ENCODE data around the gene PPM1H.
A peak's percentile ranks its signal among the peaks of the same experiment; 100 is the strongest.

The PPM1H gene

GRCh38 chr12:62629413-62629812 is 305.5 kb downstream of the PPM1H start:
- Mint-ChIP-seq H3K36me3 (no peaks in the 10 kb centered on the region), H3K9me3 (no peaks in the 10 kb centered on the region), H3K4me3 (no peak overlapping the region), H3K27ac (no peak overlapping the region), H3K27me3 (peaks cover 73% of the 10 kb centered on the region), H3K4me1 (peaks cover 10% of the 10 kb centered on the region)
- CTCF ChIA-PET = no interaction called here
- no peak for DNase-seq

GRCh38 chr12:62627181-62627580 is 307.8 kb downstream of the PPM1H start:
- H3K4me1 Mint-ChIP-seq = peaks cover 3% of the 10 kb centered on the region
- no peaks in the 10 kb centered on the region for H3K9me3 Mint-ChIP-seq
- CTCF ChIA-PET = interaction anchor here (0.6 to 1.1 kb wide), 3 partner anchors 9 to 191 kb away, joined by 3 to 4 read pairs (median 3); no protein-coding TSS in a partner anchor
- no peak overlapping the region for H3K4me3 Mint-ChIP-seq
- peaks cover 51% of the 10 kb centered on the region for H3K27me3 Mint-ChIP-seq
- DNase-seq = no peak
- no peaks in the 10 kb centered on the region for H3K36me3 Mint-ChIP-seq
- H3K27ac Mint-ChIP-seq = no peak overlapping the region

GRCh38 chr12:62625228-62625627 is 309.7 kb downstream of the PPM1H start:
- Mint-ChIP-seq H3K4me1 (no peaks in the 10 kb centered on the region), H3K27ac (no peak overlapping the region), H3K27me3 (peaks cover 32% of the 10 kb centered on the region), H3K36me3 (no peaks in the 10 kb centered on the region), H3K9me3 (no peaks in the 10 kb centered on the region), H3K4me3 (no peak overlapping the region)
- CTCF ChIA-PET = no interaction called here
- DNase-seq = no peak

GRCh38 chr12:62622177-62622576 is 312.8 kb downstream of the PPM1H start:
- peaks cover 8% of the 10 kb centered on the region for H3K27me3 Mint-ChIP-seq
- no peak overlapping the region for H3K27ac Mint-ChIP-seq
- H3K4me1 Mint-ChIP-seq = no peaks in the 10 kb centered on the region
- no peak for DNase-seq
- CTCF ChIA-PET = interaction anchor here (1.3 kb wide), 1 partner anchor 19 kb away, joined by 4 read pairs; no protein-coding TSS in a partner anchor
- H3K9me3 Mint-ChIP-seq = no peaks in the 10 kb centered on the region
- no peaks in the 10 kb centered on the region for H3K36me3 Mint-ChIP-seq
- no peak overlapping the region for H3K4me3 Mint-ChIP-seq

- DNase-seq = no peak
- Mint-ChIP-seq H3K27ac (no peak overlapping the region), H3K4me1 (no peaks in the 10 kb centered on the region), H3K27me3 (peaks cover 4% of the 10 kb centered on the region), H3K36me3 (peaks cover 2% of the 10 kb centered on the region), H3K9me3 (no peaks in the 10 kb centered on the region), H3K4me3 (no peak overlapping the region)
- CTCF ChIA-PET = interaction anchor here (0.7 to 1.3 kb wide), 2 partner anchors 20 to 21 kb away, joined by 3 to 4 read pairs; no protein-coding TSS in a partner anchor
These were observed 313.8 kb downstream of the PPM1H start for GRCh38 chr12:62621101-62621638.

GRCh38 chr12:62618930-62619329 is 316.0 kb downstream of the PPM1H start:
- Mint-ChIP-seq H3K9me3 (no peaks in the 10 kb centered on the region), H3K27me3 (no peaks in the 10 kb centered on the region), H3K36me3 (peaks cover 5% of the 10 kb centered on the region), H3K27ac (no peak overlapping the region), H3K4me3 (no peak overlapping the region), H3K4me1 (no peaks in the 10 kb centered on the region)
- CTCF ChIA-PET = interaction anchor here (1.6 kb wide), 1 partner anchor 9 kb away, joined by 4 read pairs; no protein-coding TSS in a partner anchor
- DNase-seq = no peak

GRCh38 chr12:62618319-62618718 is 316.6 kb downstream of the PPM1H start:
- H3K9me3 Mint-ChIP-seq = no peaks in the 10 kb centered on the region
- no peak overlapping the region for H3K4me3 Mint-ChIP-seq
- no peaks in the 10 kb centered on the region for H3K4me1 Mint-ChIP-seq
- DNase-seq = no peak
- H3K36me3 Mint-ChIP-seq = peaks cover 5% of the 10 kb centered on the region
- CTCF ChIA-PET = interaction anchor here (1.6 kb wide), 1 partner anchor 9 kb away, joined by 4 read pairs; no protein-coding TSS in a partner anchor
- H3K27me3 Mint-ChIP-seq = no peaks in the 10 kb centered on the region
- no peak overlapping the region for H3K27ac Mint-ChIP-seq

GRCh38 chr12:62613081-62613480 is 321.9 kb downstream of the PPM1H start:
- no peaks in the 10 kb centered on the region for H3K9me3 Mint-ChIP-seq
- no peaks in the 10 kb centered on the region for H3K4me1 Mint-ChIP-seq
- H3K27me3 Mint-ChIP-seq = no peaks in the 10 kb centered on the region
- no peak for DNase-seq
- H3K4me3 Mint-ChIP-seq = no peak overlapping the region
- CTCF ChIA-PET = no interaction called here
- no peak overlapping the region for H3K27ac Mint-ChIP-seq
- H3K36me3 Mint-ChIP-seq = peaks cover 5% of the 10 kb centered on the region

GRCh38 chr12:62606654-62607053 is 328.3 kb downstream of the PPM1H start:
- CTCF ChIA-PET = interaction anchor here (1.2 to 1.9 kb wide), 4 partner anchors 34 to 192 kb away, joined by 3 to 6 read pairs (median 4); no protein-coding TSS in a partner anchor
- Mint-ChIP-seq H3K36me3 (peaks cover 15% of the 10 kb centered on the region), H3K27ac (no peak overlapping the region), H3K4me1 (peaks cover 25% of the 10 kb centered on the region), H3K27me3 (no peaks in the 10 kb centered on the region), H3K4me3 (no peak overlapping the region), H3K9me3 (no peaks in the 10 kb centered on the region)
- no peak for DNase-seq

GRCh38 chr12:62605981-62606380 is 329.0 kb downstream of the PPM1H start:
- Mint-ChIP-seq H3K4me1 (peaks cover 29% of the 10 kb centered on the region), H3K9me3 (no peaks in the 10 kb centered on the region), H3K27ac (no peak overlapping the region)

GRCh38 chr12:62604871-62605270 is 330.1 kb downstream of the PPM1H start:
- peak overlapping the region; percentile 98 for H3K27ac Mint-ChIP-seq
- peaks cover 15% of the 10 kb centered on the region for H3K36me3 Mint-ChIP-seq
- no peaks in the 10 kb centered on the region for H3K27me3 Mint-ChIP-seq
- H3K9me3 Mint-ChIP-seq = no peaks in the 10 kb centered on the region
- DNase-seq = no peak
- peaks cover 35% of the 10 kb centered on the region for H3K4me1 Mint-ChIP-seq
- H3K4me3 Mint-ChIP-seq = peak overlapping the region; percentile 83
- CTCF ChIA-PET = interaction anchor here (1.2 to 1.9 kb wide), 3 partner anchors 167 to 193 kb away, joined by 5 to 6 read pairs (median 6); no protein-coding TSS in a partner anchor

More at GRCh38 chr12:62605981-62606380, 329.0 kb downstream of the PPM1H start:
- Mint-ChIP-seq H3K27me3 (no peaks in the 10 kb centered on the region), H3K36me3 (peaks cover 15% of the 10 kb centered on the region), H3K4me3 (no peak overlapping the region)
- CTCF ChIA-PET = interaction anchor here (1.2 to 1.9 kb wide), 5 partner anchors 35 to 192 kb away, joined by 3 to 6 read pairs (median 5); no protein-coding TSS in a partner anchor
- DNase-seq = no peak

- Mint-ChIP-seq H3K27me3 (no peaks in the 10 kb centered on the region), H3K9me3 (no peaks in the 10 kb centered on the region), H3K27ac (peak overlapping the region; percentile 98), H3K4me1 (peaks cover 35% of the 10 kb centered on the region), H3K36me3 (peaks cover 15% of the 10 kb centered on the region), H3K4me3 (peak overlapping the region; percentile 83)
- CTCF ChIA-PET = interaction anchor here (0.6 to 2.1 kb wide), 5 partner anchors 11 to 190 kb away, joined by 3 to 9 read pairs (median 5); no protein-coding TSS in a partner anchor
- no peak for DNase-seq
These were observed 330.6 kb downstream of the PPM1H start for GRCh38 chr12:62604373-62604772.

- H3K4me1 Mint-ChIP-seq = peaks cover 35% of the 10 kb centered on the region
- H3K27me3 Mint-ChIP-seq = no peaks in the 10 kb centered on the region
- H3K36me3 Mint-ChIP-seq = peaks cover 15% of the 10 kb centered on the region
- H3K27ac Mint-ChIP-seq = peak overlapping the region; percentile 98
- H3K9me3 Mint-ChIP-seq = no peaks in the 10 kb centered on the region
- H3K4me3 Mint-ChIP-seq = peak overlapping the region; percentile 83
- CTCF ChIA-PET = interaction anchor here (0.6 to 2.1 kb wide), 7 partner anchors 12 to 193 kb away, joined by 3 to 9 read pairs (median 5); no protein-coding TSS in a partner anchor
- no peak for DNase-seq
These were observed 331.2 kb downstream of the PPM1H start for GRCh38 chr12:62603811-62604098.

GRCh38 chr12:62603061-62603810 is 331.7 kb downstream of the PPM1H start:
- Mint-ChIP-seq H3K4me1 (peaks cover 35% of the 10 kb centered on the region), H3K36me3 (peaks cover 15% of the 10 kb centered on the region), H3K27me3 (no peaks in the 10 kb centered on the region), H3K27ac (peak overlapping the region; percentile 98), H3K9me3 (no peaks in the 10 kb centered on the region), H3K4me3 (peak overlapping the region; percentile 83)
- CTCF ChIA-PET = interaction anchor here (0.6 to 2.1 kb wide), 7 partner anchors 12 to 195 kb away, joined by 3 to 9 read pairs (median 5); no protein-coding TSS in a partner anchor
- DNase-seq = peak; percentile 86

Measured in activated naive CD4-positive, alpha-beta T cell treated with anti-CD3 and anti-CD28 coated beads, Interleukin-2, amount 10 ng/mL, durations not matched to agents 7 days and 5 days (primary cell).